ENCODE results near the gene HECW1. TPM values are rescaled to one million over a fixed set of nuclear protein-coding genes. Genes with fewer than 3 reads are reported as not detected.

The HECW1 gene
- total and polyA plus RNA-seq, 10 of the 15 experiments (the other 5 are each of a cell fraction or from before 2014, with no cell fraction given): under 0.01 to 0.31 (median 0.04) TPM; not detected in 3

DNA sequence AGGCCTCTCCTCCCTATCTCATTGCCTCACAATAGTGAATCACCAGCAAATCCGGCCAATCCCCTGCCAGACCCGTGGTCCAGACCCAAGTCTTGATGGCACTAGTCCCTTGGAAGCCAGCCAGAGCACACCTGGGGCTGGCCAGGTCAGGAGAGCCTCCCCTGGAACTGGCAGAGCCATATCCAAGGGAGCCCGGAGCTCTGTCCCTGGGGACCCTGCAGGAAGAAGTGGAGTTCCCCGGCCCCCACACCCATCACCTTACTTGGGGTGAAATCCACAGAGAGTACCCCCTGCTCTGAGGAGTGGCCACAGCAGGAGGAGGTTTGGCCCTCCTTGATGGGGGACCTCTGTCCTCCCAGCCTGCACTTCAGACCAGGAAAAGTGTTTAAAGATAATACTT is 122.5 kb downstream of the HECW1 start (continued):
- TF ChIP-seq, protein P1, sequence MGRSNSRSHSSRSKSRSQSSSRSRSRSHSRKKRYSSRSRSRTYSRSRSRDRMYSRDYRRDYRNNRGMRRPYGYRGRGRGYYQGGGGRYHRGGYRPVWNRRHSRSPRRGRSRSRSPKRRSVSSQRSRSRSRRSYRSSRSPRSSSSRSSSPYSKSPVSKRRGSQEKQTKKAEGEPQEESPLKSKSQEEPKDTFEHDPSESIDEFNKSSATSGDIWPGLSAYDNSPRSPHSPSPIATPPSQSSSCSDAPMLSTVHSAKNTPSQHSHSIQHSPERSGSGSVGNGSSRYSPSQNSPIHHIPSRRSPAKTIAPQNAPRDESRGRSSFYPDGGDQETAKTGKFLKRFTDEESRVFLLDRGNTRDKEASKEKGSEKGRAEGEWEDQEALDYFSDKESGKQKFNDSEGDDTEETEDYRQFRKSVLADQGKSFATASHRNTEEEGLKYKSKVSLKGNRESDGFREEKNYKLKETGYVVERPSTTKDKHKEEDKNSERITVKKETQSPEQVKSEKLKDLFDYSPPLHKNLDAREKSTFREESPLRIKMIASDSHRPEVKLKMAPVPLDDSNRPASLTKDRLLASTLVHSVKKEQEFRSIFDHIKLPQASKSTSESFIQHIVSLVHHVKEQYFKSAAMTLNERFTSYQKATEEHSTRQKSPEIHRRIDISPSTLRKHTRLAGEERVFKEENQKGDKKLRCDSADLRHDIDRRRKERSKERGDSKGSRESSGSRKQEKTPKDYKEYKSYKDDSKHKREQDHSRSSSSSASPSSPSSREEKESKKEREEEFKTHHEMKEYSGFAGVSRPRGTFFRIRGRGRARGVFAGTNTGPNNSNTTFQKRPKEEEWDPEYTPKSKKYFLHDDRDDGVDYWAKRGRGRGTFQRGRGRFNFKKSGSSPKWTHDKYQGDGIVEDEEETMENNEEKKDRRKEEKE (IDR thresholded peaks at IDR 0.05): no peak
- no peak for TF ChIP-seq HDAC6 (IDR thresholded peaks at IDR 0.05; ENCODE audit: unreplicated experiment)
- no peak for TF ChIP-seq KDM1A (IDR thresholded peaks at IDR 0.05; ENCODE audit: borderline replicate concordance)
- TF ChIP-seq EGR1 (IDR thresholded peaks at IDR 0.05; ENCODE audit: borderline replicate concordance in 1 of 2, low read depth in 2 of 2, low read length in 2 of 2): no peak

DNA sequence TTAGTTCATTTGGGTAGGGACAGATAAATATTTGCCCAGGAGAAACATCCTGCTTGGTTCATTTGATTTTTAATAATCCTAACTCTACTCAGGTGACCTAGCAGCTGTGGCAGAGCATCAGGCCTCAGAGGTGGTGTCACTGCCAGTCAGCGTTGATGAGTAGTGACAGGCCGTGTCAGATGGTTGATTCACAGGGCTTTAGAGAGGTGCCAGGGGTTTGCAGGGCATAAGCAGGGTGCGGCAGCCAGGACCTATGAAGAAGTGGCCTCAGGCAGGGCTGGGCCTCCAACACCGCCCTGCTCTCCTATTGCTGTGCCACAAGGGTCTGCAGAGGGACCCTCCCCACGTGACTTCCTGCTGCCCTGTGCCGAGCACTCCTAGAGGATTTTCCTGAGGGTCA is 128.1 kb downstream of the HECW1 start:
- no TSS peak for BruUV-seq (replicated peaks)
- POLR2A ChIA-PET: no interaction called here
- FAIRE-seq (no peak), DNase-seq (ENCODE audit: low read depth, low spot score) (no peak), ATAC-seq (no peak)
- WGBS (ENCODE audit: insufficient coverage, insufficient replicate concordance, low lambda C conversion rate, missing lambda C conversion rate): 47% methylated on average over 6 of the region's 6 CpGs
- Histone ChIP-seq H3K4me1 (ENCODE audit: control insufficient read depth, insufficient read depth, low read length) (no peaks in the 10 kb centered on the region), H3K9me3 (replicated peaks; ENCODE audit: control insufficient read depth, insufficient read depth, low read length) (no peaks in the 10 kb centered on the region), H3K27me3 (replicated peaks in 1 of 2; ENCODE audit: control insufficient read depth in 2 of 2, insufficient read depth in 2 of 2, low read length in 1 of 2) (no peaks in the 10 kb centered on the region), H3K4me3 (no peak overlapping the region), H3K4me2 (ENCODE audit: control insufficient read depth, insufficient read depth) (no peak overlapping the region), H3K27ac (ENCODE audit: control insufficient read depth, insufficient read depth) (no peak overlapping the region), H3K9ac (ENCODE audit: control insufficient read depth, insufficient read depth, low read length) (no peak overlapping the region), H3K36me3 (ENCODE audit: control insufficient read depth in 2 of 2, insufficient read depth in 2 of 2, low read length in 1 of 2) (no peaks in the 10 kb centered on the region), H2AFZ (ENCODE audit: control insufficient read depth, low read depth, low read length) (no peak overlapping the region), H3K79me2 (ENCODE audit: control insufficient read depth, insufficient read depth, low read length) (no peaks in the 10 kb centered on the region), H4K20me1 (ENCODE audit: control insufficient read depth, insufficient read depth) (no peaks in the 10 kb centered on the region)
- RAD21 ChIA-PET (ENCODE audit: unreplicated experiment): no interaction called here
- CTCF ChIA-PET: interaction anchor here (0.7 kb wide), 1 partner anchor 21 kb away, joined by 3 read pairs; no protein-coding TSS in a partner anchor
- TF ChIP-seq, protein P2, sequence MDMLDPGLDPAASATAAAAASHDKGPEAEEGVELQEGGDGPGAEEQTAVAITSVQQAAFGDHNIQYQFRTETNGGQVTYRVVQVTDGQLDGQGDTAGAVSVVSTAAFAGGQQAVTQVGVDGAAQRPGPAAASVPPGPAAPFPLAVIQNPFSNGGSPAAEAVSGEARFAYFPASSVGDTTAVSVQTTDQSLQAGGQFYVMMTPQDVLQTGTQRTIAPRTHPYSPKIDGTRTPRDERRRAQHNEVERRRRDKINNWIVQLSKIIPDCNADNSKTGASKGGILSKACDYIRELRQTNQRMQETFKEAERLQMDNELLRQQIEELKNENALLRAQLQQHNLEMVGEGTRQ (IDR thresholded peaks at IDR 0.05; ENCODE audit: borderline replicate concordance, low read depth, low read length): no peak
- no peak for TF ChIP-seq EED (IDR thresholded peaks at IDR 0.05; ENCODE audit: low read depth)
- TF ChIP-seq BACH1 (IDR thresholded peaks at IDR 0.05; ENCODE audit: borderline replicate concordance): no peak
- TF ChIP-seq IKZF2 (IDR thresholded peaks at IDR 0.05): no peak
- no peak for TF ChIP-seq BCL11A (IDR thresholded peaks at IDR 0.05; ENCODE audit: low read depth, low read length)
- no peak for TF ChIP-seq EZH2 (IDR thresholded peaks at IDR 0.05; ENCODE audit: borderline replicate concordance, control insufficient read depth, low read depth, low read length)
- TF ChIP-seq, protein P3, sequence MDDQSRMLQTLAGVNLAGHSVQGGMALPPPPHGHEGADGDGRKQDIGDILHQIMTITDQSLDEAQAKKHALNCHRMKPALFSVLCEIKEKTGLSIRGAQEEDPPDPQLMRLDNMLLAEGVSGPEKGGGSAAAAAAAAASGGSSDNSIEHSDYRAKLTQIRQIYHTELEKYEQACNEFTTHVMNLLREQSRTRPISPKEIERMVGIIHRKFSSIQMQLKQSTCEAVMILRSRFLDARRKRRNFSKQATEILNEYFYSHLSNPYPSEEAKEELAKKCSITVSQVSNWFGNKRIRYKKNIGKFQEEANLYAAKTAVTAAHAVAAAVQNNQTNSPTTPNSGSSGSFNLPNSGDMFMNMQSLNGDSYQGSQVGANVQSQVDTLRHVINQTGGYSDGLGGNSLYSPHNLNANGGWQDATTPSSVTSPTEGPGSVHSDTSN (IDR thresholded peaks at IDR 0.05; ENCODE audit: insufficient replicate concordance, low read depth, low read length): no peak
- no peak for TF ChIP-seq ZNF622 (IDR thresholded peaks at IDR 0.05)
- TF ChIP-seq TCF12 (IDR thresholded peaks at IDR 0.05; ENCODE audit: low read depth, low read length): no peak
- TF ChIP-seq SIX5 (IDR thresholded peaks at IDR 0.05; ENCODE audit: low read depth, low read length, severe bottlenecking): no peak
- no peak for TF ChIP-seq JUNB (IDR thresholded peaks at IDR 0.05)
- TF ChIP-seq, protein P4, sequence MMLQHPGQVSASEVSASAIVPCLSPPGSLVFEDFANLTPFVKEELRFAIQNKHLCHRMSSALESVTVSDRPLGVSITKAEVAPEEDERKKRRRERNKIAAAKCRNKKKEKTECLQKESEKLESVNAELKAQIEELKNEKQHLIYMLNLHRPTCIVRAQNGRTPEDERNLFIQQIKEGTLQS (IDR thresholded peaks at IDR 0.05; ENCODE audit: borderline replicate concordance, extremely low read depth, low read depth, low read length): no peak
- TF ChIP-seq SIN3A (IDR thresholded peaks at IDR 0.05; ENCODE audit: low read depth, low read length): no peak
- no peak for TF ChIP-seq ZNF24 (IDR thresholded peaks at IDR 0.05)
- TF ChIP-seq BMI1 (IDR thresholded peaks at IDR 0.05; ENCODE audit: borderline replicate concordance): no peak
- SMC1A ChIA-PET (ENCODE audit: uncharacterized antibody, unreplicated experiment): no interaction called here
- in situ Hi-C loops (cut with MboI) (no loop called here), intact Hi-C loops (cut with micrococcal nuclease; ENCODE audit: unreplicated experiment) (no loop called here)

Measured in GM12878 (cell line).